ENCODE measurements around the gene ATP1B2.

ATP1B2 gene

DNA sequence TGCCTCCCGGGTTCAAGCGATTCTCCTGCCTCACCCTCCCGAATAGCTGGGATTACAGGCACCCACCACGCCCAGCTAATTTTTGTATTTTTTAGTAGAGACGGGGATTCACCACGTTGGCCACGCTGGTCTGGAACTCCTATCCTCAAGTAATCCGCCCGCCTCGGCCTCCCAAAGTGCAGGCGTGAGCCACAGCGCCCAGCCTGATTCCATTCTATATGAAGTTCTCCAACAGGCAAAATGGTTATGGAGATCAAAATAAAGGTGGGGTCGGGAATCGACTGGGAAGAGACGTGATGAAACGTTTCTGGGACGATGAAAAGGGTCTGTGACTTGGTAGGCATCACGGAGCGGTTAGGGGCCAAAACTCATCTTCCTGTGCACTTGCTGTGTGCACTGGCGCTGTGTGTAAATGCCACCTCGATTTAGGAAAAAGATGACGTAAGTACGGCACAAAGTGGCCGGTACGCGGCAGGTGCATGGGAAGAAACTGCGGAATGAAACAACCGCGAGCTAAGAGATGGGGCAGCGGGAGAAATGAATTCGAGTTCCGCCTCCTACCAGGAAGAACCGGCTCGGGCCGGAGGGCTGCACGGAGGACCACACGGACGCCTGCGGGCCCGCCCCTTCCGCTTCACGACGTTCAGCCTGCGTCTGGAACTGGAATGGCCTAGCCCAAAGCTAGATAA lies 35.0 kb downstream of the ATP1B2 start:
- DNase-seq (ENCODE audit: low spot score): peak; percentile 93

DNA sequence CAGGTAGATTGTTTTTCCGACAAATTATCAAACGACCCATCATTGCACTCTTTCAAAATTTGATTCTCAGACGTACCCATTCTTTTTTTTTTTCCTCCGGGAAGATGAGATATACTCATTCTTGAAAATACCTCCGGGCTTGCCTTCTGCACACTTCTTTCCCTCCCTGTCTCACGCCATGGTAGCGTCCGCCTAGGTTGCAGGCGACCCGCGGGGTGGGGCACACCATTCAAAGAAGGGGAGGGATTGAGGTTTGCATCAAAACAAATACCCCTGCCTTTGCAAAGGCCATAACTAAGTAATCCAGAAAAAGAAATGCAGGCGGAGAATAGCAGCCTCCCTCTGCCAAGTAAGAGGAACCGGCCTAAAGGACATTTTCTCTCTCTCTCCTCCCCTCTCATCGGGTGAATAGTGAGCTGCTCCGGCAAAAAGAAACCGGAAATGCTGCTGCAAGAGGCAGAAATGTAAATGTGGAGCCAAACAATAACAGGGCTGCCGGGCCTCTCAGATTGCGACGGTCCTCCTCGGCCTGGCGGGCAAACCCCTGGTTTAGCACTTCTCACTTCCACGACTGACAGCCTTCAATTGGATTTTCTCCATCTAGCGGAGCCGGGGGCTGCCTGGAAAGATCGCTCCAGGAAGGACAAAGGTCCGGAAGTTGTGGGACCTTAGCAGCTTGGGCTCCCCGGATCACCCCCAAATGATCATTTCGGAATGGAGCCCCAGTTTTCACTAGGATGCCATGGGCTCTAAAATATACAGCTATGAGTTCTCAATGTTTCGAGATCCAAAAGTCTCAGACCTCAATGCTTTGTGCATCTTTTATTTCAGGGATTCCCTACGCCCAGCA lies 35.7 kb downstream of the ATP1B2 start:
- peak; percentile 66 for DNase-seq (ENCODE audit: low spot score)

DNA sequence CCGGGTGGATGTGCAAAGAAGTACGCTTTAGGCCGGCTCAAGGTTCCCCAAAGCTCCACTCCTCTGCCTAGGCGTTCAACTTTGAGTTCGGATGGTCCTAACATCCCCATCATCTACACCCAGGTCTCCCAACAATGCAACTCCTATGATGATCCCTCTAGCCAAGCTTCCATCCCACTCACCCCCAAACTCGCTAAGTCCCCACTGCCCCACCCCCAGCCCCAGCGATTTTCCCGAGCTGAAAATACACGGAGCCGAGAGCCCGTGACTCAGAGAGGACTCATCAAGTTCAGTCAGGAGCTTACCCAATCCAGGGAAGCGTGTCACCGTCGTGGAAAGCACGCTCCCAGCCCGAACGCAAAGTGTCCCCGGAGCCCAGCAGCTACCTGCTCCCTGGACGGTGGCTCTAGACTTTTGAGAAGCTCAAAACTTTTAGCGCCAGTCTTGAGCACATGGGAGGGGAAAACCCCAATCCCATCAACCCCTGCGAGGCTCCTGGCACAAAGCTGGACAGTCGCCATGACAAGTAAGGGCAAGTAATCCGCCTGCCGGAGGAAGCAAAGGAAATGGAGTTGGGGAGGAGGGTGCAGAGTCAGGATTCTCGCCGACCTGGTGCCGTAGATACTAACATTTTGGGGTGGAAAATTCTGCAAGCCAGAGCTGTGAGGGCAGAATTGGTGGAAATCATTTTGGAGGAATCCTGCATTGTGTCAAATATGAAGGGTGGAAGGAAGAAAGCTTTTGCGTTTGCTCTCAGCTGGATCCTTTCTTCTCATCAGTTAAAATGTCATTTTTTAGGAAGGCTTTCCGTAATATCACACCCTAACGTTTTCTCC lies 36.6 kb downstream of the ATP1B2 start, which contains the start of gene TP53:
Gene TP53 (minus strand): TSS at position 419 of the 836 bp plus-strand sequence. CDS start 10,896 bp downstream, outside the sequence.
- DNase-seq (ENCODE audit: low spot score): peak; percentile 74

DNA sequence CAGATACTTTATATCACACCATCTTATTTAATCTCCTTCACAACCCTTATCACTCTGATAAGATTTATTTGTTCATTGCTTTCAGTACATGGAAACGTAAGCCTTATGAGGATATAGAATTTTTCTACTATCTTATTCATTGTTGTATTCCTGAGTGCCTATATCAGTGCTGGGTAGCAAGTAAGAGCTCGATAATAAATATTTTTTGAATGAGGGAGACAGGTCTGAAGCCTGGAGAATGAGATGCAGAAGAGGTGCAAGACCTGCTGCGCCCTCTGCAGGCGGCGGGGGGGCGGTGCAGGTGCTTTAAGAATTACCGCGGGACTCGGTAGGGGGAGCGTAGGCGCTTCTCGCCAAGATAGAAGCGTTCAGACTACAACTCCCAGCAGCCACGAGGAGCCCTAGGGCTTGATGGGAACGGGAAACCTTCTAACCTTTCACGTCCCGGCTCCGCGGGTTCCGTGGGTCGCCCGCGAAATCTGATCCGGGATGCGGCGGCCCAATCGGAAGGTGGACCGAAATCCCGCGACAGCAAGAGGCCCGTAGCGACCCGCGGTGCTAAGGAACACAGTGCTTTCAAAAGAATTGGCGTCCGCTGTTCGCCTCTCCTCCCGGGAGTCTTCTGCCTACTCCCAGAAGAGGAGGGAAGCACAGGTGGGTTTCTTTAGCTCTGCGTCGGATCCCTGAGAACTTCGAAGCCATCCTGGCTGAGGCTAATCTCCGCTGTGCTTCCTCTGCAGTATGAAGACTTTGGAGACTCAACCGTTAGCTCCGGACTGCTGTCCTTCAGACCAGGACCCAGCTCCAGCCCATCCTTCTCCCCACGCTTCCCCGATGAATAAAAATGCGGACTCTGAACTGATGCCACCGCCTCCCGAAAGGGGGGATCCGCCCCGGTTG lies 37.4 kb downstream of the ATP1B2 start, which contains the start of gene WRAP53:
Gene WRAP53 (plus strand): TSS at position 570 of the 900 bp plus-strand sequence. CDS start 172 bp downstream, at position 742.
- DNase-seq (ENCODE audit: low spot score): peak; percentile 92

DNA sequence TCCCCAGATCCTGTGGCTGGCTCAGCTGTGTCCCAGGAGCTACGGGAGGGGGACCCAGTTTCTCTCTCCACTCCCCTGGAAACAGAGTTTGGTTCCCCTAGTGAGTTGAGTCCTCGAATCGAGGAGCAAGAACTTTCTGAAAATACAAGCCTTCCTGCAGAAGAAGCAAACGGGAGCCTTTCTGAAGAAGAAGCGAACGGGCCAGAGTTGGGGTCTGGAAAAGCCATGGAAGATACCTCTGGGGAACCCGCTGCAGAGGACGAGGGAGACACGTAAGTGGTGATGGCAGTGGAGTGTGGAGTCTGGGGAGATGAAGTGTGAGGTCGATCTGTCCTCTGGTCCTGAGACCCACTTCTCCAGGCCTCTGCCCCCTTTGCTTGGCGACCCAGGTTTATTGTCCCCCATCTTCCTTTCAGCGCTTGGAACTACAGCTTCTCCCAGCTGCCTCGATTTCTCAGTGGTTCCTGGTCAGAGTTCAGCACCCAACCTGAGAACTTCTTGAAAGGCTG lies 38.1 kb downstream of the ATP1B2 start:
- DNase-seq (ENCODE audit: low spot score): no peak

DNA sequence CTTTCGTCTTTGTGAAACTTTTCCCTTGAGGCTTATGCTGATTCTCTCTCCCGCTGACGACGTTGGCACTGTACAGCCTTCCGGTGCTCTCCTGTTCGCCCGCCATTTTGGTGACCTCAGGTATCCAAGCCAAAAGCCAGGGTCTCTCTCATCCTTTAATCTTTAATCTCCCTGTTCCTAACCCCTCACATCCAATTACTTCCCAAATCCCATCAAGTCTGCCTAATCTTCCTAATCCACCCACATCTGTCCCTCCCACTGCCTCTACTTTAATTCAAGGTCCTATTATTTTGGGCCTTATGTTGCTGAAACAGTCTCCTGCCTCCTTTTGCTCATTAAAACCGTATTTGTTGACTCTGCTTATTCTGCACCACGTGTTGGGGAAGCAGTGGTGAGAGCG lies 44.9 kb downstream of the ATP1B2 start:
- DNase-seq (ENCODE audit: low spot score): no peak

DNA sequence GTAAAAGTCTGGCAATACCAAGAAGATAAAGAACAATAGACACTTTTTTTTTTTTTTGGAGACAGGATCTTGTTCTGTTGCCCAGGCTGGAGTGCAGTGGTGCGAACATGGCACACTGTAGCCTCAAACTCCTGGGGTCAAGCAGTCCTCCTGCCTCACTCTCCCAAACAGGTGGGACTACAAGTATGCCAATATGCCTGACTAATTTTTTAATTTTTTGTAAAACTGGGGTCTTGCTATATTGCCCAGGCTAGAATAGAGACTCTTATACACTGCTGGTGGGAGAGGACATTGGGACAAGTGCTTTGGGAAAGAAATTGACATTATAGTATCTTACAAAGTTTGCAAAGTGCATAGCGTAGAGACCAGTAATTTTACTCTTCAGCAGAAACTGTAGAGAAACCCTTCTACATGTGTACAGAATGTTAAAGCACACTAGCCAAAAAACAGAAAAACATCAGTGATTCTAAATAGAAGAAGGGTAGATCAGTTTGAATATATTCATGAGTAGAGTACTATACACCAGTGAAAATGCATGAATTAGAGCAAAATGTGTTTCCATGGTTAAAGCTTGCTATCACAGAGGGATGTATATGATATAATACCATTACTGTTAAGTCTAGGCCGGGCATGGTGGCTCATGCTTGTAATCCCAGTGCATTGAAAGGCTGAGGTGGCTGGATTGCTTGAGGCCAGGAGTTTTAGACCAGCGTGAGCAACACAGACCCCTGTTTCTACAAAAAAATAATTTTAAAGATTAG lies 47.3 kb downstream of the ATP1B2 start:
- DNase-seq (ENCODE audit: low spot score): no peak

DNA sequence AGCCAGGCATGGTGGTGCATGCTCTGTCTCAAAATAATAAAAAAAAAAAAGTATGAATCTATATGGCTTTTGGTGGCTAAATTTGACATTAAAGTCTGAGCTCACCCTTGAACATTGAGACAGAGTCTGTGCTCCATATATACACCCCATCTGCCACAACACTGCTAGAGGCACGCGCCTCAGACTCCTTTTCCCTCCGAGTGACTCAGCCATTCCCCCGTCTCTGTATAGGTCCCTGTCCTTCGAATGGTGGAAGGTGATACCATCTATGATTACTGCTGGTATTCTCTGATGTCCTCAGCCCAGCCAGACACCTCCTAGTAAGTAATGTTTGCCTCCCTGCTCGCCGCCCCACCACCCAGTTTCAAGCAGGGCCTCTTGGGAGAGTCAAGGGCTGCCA lies 49.8 kb downstream of the ATP1B2 start:
- no peak for DNase-seq (ENCODE audit: low spot score)

DNA sequence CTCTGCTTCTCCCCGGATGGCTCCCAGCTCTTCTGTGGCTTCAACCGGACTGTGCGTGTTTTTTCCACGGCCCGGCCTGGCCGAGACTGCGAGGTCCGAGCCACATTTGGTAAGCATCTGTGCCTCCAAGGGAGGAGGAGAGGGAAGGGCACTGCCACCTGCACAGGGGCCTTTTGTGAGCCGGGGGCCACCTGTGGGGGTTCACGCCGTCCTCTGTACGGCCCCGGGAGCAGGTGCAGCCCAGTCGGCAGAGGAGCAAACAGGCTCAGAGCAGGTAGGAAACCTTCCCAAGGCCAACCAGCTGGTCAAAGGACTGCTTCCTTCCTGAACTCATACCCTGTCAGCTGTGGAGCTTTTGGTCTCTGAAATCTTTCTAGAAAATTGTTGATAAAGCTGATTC lies 51.0 kb downstream of the ATP1B2 start:
- no peak for DNase-seq (ENCODE audit: low spot score)

DNA sequence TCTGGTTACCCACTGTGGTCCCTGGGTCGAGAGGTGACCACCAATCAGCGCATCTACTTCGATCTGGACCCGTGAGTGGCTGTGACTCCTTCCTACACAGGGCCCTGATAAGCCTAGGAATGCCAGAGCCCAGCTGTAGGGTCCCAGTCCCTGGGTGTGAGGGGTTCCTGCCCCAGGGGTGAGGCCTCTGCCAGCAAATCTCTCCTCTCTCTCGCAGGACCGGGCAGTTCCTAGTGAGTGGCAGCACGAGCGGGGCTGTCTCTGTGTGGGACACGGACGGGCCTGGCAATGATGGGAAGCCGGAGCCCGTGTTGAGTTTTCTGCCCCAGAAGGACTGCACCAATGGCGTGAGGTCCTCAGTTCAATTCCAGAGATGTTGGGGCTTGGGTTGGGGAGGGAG lies 52.0 kb downstream of the ATP1B2 start:
- no peak for DNase-seq (ENCODE audit: low spot score)

DNA sequence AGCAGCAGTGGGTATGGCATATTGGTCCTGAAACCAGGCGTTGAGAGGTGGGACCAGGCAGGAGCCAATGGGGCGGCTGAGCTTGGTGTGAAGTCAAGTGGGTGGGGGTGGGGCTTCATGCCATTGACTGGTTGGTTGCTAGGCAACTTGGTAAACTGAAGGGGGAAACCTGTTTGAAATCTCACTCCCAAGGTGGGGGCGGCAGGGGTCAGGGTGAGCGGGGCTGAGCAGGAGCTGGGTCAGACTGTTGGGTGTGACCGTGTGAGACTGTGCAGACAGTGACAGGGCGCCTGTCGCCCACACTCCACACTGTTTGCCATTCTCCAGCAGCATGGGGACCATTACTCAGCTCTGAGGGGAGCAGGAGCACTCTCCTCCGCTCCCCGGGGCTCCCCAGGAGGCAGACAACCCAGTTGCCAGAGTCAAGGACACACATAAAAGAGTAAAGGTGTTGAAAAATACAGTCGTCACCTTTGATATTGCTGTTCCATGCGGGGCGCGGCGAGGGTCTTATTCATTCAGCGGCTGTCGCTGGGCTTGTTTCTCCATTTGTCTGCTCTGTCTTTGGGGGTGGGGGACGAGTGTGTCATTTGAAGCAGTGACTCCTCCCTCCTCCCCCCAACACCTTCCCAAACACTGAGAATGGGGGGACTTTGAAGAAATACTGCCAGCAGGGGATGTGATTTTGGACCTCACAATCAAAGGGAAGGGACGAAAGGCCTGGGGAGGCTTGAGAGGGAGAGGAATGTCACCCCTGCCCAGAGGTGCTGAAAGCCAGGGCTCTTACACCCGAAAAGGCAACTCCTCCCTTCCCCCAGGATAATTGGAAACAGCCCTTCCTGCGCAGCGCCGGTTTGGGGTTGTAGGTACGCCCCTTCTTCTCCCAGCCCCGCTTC lies 53.1 kb downstream of the ATP1B2 start:
- peak; percentile 86 for DNase-seq (ENCODE audit: low spot score)

DNA sequence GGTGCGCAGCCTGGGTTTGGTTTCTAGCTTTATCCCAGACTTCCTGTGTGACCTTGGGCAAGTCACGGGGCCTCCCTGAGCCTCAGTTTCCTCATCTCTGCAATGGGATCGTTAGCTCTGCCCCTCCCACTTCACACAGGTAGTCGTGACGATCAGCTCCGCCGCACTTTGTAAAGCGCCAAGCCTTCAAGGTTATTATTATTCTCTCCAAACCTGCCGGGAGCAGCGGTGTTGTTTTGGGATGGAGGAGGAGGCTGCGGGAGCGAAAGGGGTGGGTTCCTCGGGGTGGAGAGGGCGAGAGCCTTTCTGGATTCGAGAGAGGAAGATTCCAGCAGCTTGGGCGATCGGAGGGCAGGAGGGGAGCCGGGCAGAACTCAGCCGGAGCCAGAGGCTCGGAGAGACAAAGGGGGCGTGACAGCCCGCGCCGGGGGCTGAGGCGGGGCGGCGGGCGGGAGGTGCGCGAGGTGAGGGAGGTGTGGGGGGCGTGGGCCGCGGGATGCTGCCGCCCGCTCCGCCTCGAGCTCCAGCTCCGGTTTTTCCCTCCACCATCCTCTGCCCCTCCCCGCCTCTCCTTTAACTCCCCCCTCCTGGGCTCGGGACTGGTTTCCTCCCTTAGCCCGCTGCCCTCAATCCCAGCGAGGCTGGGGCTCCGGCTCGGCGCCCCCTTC lies 54.0 kb downstream of the ATP1B2 start, which contains the start of gene EFNB3:
Gene EFNB3 (plus strand): TSS at position 602 of the 668 bp plus-strand sequence. CDS start 397 bp downstream, outside the sequence.
- peak; percentile 79 for DNase-seq (ENCODE audit: low spot score)

DNA sequence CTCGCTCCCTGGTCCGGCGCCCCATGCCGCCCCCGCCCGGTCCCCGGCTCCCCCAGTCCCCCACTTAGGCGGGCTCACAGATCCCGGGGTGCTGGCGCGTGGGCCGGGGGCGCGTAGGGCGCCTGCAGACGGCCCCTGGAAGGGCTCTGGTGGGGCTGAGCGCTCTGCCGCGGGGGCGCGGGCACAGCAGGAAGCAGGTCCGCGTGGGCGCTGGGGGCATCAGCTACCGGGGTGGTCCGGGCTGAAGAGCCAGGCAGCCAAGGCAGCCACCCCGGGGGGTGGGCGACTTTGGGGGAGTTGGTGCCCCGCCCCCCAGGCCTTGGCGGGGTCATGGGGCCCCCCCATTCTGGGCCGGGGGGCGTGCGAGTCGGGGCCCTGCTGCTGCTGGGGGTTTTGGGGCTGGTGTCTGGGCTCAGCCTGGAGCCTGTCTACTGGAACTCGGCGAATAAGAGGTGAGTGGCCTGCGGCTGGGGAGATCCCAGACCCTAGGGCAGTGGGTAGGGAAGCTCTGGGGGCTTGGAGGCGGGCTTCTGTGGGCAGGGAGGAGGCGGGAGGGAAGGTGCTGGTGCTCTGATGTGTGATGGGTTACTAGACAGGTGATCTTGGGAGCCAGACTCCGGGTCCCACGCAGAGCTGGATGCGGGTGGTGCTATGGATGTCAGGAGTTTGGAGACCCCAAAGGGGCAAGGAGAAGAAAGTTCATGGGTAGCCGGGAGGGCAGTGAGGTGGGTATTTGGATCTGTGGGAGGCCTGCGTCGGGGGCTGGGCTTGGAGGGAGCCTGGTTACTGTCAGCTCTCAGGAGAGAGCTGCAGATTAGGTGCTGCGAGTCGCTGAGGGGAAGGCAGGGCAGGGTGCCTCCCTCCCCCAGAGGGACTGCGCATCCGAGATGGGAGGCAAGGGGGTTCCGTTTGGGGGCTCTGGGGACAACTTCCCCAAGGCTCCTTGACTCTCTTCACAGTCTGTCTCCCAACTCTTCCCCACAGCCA lies 54.8 kb downstream of the ATP1B2 start:
- no peak for DNase-seq (ENCODE audit: low spot score)

DNA sequence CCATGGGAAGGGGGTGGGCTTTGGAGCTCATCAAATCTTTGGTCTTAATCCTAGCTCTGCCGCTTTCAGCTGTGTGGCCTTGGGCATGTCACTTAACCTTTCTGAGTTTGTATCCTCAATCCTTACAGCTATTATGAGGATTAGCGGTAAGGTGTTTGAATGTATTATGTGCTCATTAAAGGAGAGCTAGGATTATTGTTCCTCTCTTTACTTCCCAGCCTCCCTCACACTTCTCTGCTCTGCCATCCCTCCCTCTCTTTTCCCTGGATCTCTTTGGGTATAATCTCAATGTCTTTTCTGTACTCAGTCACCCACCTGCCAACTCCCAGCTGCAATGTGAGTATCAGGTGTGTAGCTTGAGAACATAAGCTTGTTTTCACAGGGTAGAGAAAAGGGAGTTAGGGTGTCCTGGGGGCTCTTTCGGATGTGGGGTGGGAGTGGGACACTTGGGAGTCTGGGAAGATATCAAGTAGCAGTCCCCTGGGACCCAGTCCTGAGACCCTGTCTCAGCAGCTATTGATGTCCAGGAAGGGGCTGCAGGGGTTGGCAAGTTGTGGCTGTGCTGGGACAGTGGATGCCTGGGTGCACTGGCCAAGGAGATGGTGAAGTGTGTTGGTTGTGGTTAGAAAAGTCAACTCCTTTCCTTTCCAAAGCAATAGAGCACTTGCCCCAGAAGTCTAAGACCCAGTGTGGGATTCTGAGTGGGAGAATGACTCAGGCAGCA lies 56.1 kb downstream of the ATP1B2 start:
- no peak for DNase-seq (ENCODE audit: low spot score)

Data from iPS-NIHi11 (cell line).